Breast epithelium (tissue), 4 donors: ENCODE results near the gene LHFPL5. TPM values are rescaled to one million over a fixed set of nuclear protein-coding genes. Genes with fewer than 3 reads are reported as not detected.

Source experiments
- DNase-seq, 2 donors: peaks; one replicate each; pipeline ENCODE4 v3.0.0-alpha.2; 2019; ENCODE audit warnings: low spot score in 2 of 2
- H3K27ac ChIP-seq, 2 donors: fragments of 200-600 bp; sonication (generic) in 1 of 2; one replicate each; pipeline ENCODE4 v1.5.1; 2016 to 2019; ENCODE audit warnings: mild to moderate bottlenecking in 1 of 2
- H3K27me3 ChIP-seq, 2 donors: fragments of 200-600 bp; sonication (generic) in 1 of 2; one replicate each; pipeline versions ENCODE4 v1.5.1 to v1.6.0; 2017 to 2019; ENCODE audit warnings: control low read depth in 1 of 2, mild to moderate bottlenecking in 1 of 2
- H3K36me3 ChIP-seq: fragments of 200-600 bp; one replicate; pipeline ENCODE4 v1.5.1; 2019
- H3K4me1 ChIP-seq, 2 donors: fragments of 200-600 bp; sonication (generic); one replicate each; pipeline ENCODE4 v1.5.1; 2016 to 2019; ENCODE audit warnings: control low read depth in 1 of 2
- H3K4me3 ChIP-seq, 3 donors: fragments of 200-600 bp; sonication (generic); 1 replicate in 2 of 3; 2 replicates in 1 of 3; pipeline ENCODE4 v1.5.1; 2016 to 2019; ENCODE audit warnings: mild to moderate bottlenecking in 3 of 3, moderate library complexity in 2 of 3
- H3K9me3 ChIP-seq, 2 donors: fragments of 200-600 bp; sonication (generic) in 1 of 2; one replicate each; pipeline ENCODE4 v1.5.1; 2016 to 2019; ENCODE audit warnings: control low read depth in 1 of 2
- CTCF ChIP-seq, 3 donors: fragments of 450-650 bp; IDR thresholded peaks; one replicate each; pipeline ENCODE4 v1.5.1; 2016 to 2017; ENCODE audit warnings: antibody characterized with exemption in 3 of 3, mild to moderate bottlenecking in 3 of 3, moderate library complexity in 3 of 3
- POLR2A ChIP-seq: fragments of 450-650 bp; IDR thresholded peaks from one replicate; pipeline ENCODE4 v1.6.1; 2016; ENCODE audit warnings: antibody characterized with exemption, mild to moderate bottlenecking, moderate library complexity
- POLR2AphosphoS5 ChIP-seq, 3 donors: sonication (generic); formaldehyde crosslinking; IDR thresholded peaks; one replicate each; pipeline ENCODE4 v1.6.1; 2017; ENCODE audit warnings: antibody characterized with exemption in 3 of 3
- intact Hi-C: fragments of 100-400 bp; cut with DNase I; formaldehyde crosslinking; loops from one replicate; pipeline ENCODE4 v1.15.1; 2023; ENCODE audit warnings: low total_unique reads
- total RNA-seq, 3 donors: library from RNA; depleted of rRNA; stranded (reverse); fragments of >200 nt; gene quantifications; one replicate each; pipeline ENCODE4 v1.1.0, GENCODE V29; 2016

Gene LHFPL5
- total RNA-seq, 3 donors from 2014 or later, result not detected

- no peak overlapping the region for H3K4me3 ChIP-seq
- H3K27ac ChIP-seq, result no peak overlapping the region
- intact Hi-C loops, result no loop called here
- no peak for TF ChIP-seq POLR2A
- TF ChIP-seq POLR2AphosphoS5 (IDR thresholded peaks at IDR 0.05), result no peak
- TF ChIP-seq CTCF (IDR thresholded peaks at IDR 0.05), result no peak
- H3K27me3 ChIP-seq, result no peaks in the 10 kb centered on the region
- no peaks in the 10 kb centered on the region for H3K4me1 ChIP-seq
- H3K9me3 ChIP-seq, result peaks cover 0 to 6% of the 10 kb centered on the region in 2 donors
- no peaks in the 10 kb centered on the region for H3K36me3 ChIP-seq
- DNase-seq, result no peak
Measured at GRCh38 chr6:35850208-35850607, 45.1 kb downstream of the LHFPL5 start.

GRCh38 chr6:35852994-35853393, 47.8 kb downstream of the LHFPL5 start:
- no peak overlapping the region for H3K27ac ChIP-seq
- H3K4me3 ChIP-seq, result no peak overlapping the region
- H3K36me3 ChIP-seq, result peaks cover 4% of the 10 kb centered on the region
- intact Hi-C loops, result no loop called here
- no peaks in the 10 kb centered on the region for H3K27me3 ChIP-seq
- H3K4me1 ChIP-seq, result no peaks in the 10 kb centered on the region
- peaks cover 0 to 5% of the 10 kb centered on the region in 2 donors for H3K9me3 ChIP-seq
- no peak for DNase-seq
- no peak for TF ChIP-seq POLR2AphosphoS5 (IDR thresholded peaks at IDR 0.05)
- no peak for TF ChIP-seq CTCF (IDR thresholded peaks at IDR 0.05)
- TF ChIP-seq POLR2A, result no peak

- Histone ChIP-seq H3K4me1 (no peaks in the 10 kb centered on the region), H3K27ac (no peak overlapping the region), H3K36me3 (peaks cover 4% of the 10 kb centered on the region), H3K9me3 (no peaks in the 10 kb centered on the region), H3K4me3 (no peak overlapping the region), H3K27me3 (no peaks in the 10 kb centered on the region)
- TF ChIP-seq CTCF (IDR thresholded peaks at IDR 0.05) (no peak), POLR2AphosphoS5 (IDR thresholded peaks at IDR 0.05) (no peak), POLR2A (no peak)
- no peak for DNase-seq
- intact Hi-C loops, result no loop called here
Measured at GRCh38 chr6:35856250-35856649, 51.1 kb downstream of the LHFPL5 start.

GRCh38 chr6:35857853-35858252, 52.7 kb downstream of the LHFPL5 start:
- H3K4me1 ChIP-seq, result no peaks in the 10 kb centered on the region
- H3K27me3 ChIP-seq, result no peaks in the 10 kb centered on the region
- H3K4me3 ChIP-seq, result no peak overlapping the region
- intact Hi-C loops, result no loop called here
- H3K9me3 ChIP-seq, result no peaks in the 10 kb centered on the region
- H3K36me3 ChIP-seq, result peaks cover 4% of the 10 kb centered on the region
- H3K27ac ChIP-seq, result no peak overlapping the region
- no peak for DNase-seq
- no peak for TF ChIP-seq CTCF (IDR thresholded peaks at IDR 0.05)
- no peak for TF ChIP-seq POLR2A

- no peak for DNase-seq
- TF ChIP-seq POLR2A, result no peak
- TF ChIP-seq POLR2AphosphoS5 (IDR thresholded peaks at IDR 0.05), result no peak
- no peak for TF ChIP-seq CTCF (IDR thresholded peaks at IDR 0.05)
- H3K9me3 ChIP-seq, result no peaks in the 10 kb centered on the region
- no peak overlapping the region for H3K4me3 ChIP-seq
- no peaks in the 10 kb centered on the region for H3K4me1 ChIP-seq
- peaks cover 4% of the 10 kb centered on the region for H3K36me3 ChIP-seq
- intact Hi-C loops, result no loop called here
- no peaks in the 10 kb centered on the region for H3K27me3 ChIP-seq
- no peak overlapping the region for H3K27ac ChIP-seq
Measured at GRCh38 chr6:35859367-35859766, 54.2 kb downstream of the LHFPL5 start.

Other genes with a start within 250 kb of the LHFPL5 start
- gene FKBP5, start 116.4 kb upstream of the LHFPL5 start, total RNA-seq, result 100 to 1,000 TPM; 167 to 970 (median 266) TPM
- 1 to 10 TPM in 1 of 3 donors, under 1 TPM in 2; 0.29 to 1.4 (median 0.33) TPM for gene ARMC12, start 68.3 kb upstream of the LHFPL5 start, total RNA-seq
- gene CLPSL2, start 28.8 kb upstream of the LHFPL5 start, total RNA-seq, result 1 to 10 TPM in 1 of 3 donors, not detected in 2; 2.3 TPM
- 1 to 10 TPM in 1 of 3 donors, not detected in 2; 1.3 TPM for gene CLPSL1, start 24.3 kb upstream of the LHFPL5 start, total RNA-seq
- gene CLPS, start 8.0 kb upstream of the LHFPL5 start, total RNA-seq, result not detected
- gene SRPK1, start 115.7 kb downstream of the LHFPL5 start, total RNA-seq, result 10 to 100 TPM; 29.1 to 77.7 (median 61.3) TPM
- gene SLC26A8, start 219.3 kb downstream of the LHFPL5 start, total RNA-seq, result under 1 TPM in 2 of 3 donors, not detected in 1; 0.29 to 0.48 TPM
- gene MAPK14, start 222.5 kb downstream of the LHFPL5 start, total RNA-seq, result 10 to 100 TPM; 72.8 to 85.6 (median 81.3) TPM